NCI-H2081 (cell line): ENCODE measurements around the gene ESCO1.
"Not testable (repeated sequence)": the region's sequence is repeated elsewhere in the genome, so short reads cannot be mapped to it uniquely, and the experiment has no call there.

ENCODE experiments used
- DNase-seq, 2 experiments: peaks; one replicate each; lab custom pipeline; 2025; lab: John Stamatoyannopoulos, UW

Gene ESCO1

GRCh38 chr18:21600526-21601410, at the start of gene ESCO1:
Gene ESCO1 (minus strand): TSS chr18:21600704. CDS start chr18:21574843, 25,861 bp downstream.
- DNase-seq = peak; percentile 95 to 98

GRCh38 chr18:21640375-21640774, 39.9 kb upstream of the ESCO1 start:
- not testable (repeated sequence) for DNase-seq

- no peak for DNase-seq
Measured at GRCh38 chr18:21638822-21639221, 38.3 kb upstream of the ESCO1 start.

GRCh38 chr18:21636769-21637168, 36.3 kb upstream of the ESCO1 start:
- no peak for DNase-seq

GRCh38 chr18:21634588-21635199, 34.2 kb upstream of the ESCO1 start:
- no peak for DNase-seq

- no peak for DNase-seq
Measured at GRCh38 chr18:21632393-21632792, 31.9 kb upstream of the ESCO1 start.

- DNase-seq = no peak
Measured at GRCh38 chr18:21629089-21629832, 28.8 kb upstream of the ESCO1 start.

GRCh38 chr18:21621640-21622039, 21.1 kb upstream of the ESCO1 start:
- DNase-seq = not testable (repeated sequence)

GRCh38 chr18:21612125-21613039, 11.9 kb upstream of the ESCO1 start, which contains the start of gene SNRPD1:
Gene SNRPD1 (plus strand): TSS chr18:21612314. CDS start chr18:21612430, 116 bp downstream.
- DNase-seq = peak; percentile 89 to 93

- DNase-seq = not testable (repeated sequence)
Measured at GRCh38 chr18:21611401-21612124, 11.1 kb upstream of the ESCO1 start.

- no peak for DNase-seq
Measured at GRCh38 chr18:21605213-21605612, 4.7 kb upstream of the ESCO1 start.

- DNase-seq = no peak
Measured at GRCh38 chr18:21604671-21605070, 4.2 kb upstream of the ESCO1 start.

GRCh38 chr18:21602299-21602587, 1.7 kb upstream of the ESCO1 start:
- DNase-seq = no peak

- peak; percentile 48 to 63 for DNase-seq
Measured at GRCh38 chr18:21599585-21600525, 649 bp downstream of the ESCO1 start.

- DNase-seq = peak; percentile 15 to 16
Measured at GRCh38 chr18:21598726-21599584, 1.5 kb downstream of the ESCO1 start.

- no peak for DNase-seq
Measured at GRCh38 chr18:21597620-21598019, 2.9 kb downstream of the ESCO1 start.

GRCh38 chr18:21593540-21594257, 6.8 kb downstream of the ESCO1 start:
- DNase-seq = no peak

GRCh38 chr18:21592361-21592760, 8.1 kb downstream of the ESCO1 start:
- DNase-seq = not testable (repeated sequence)
